Middle frontal gyrus (tissue), 1 donor: ENCODE results near the gene ASTN2.

Experiments used
- DNase-seq: peaks from one replicate; pipeline ENCODE4 v3.0.0-alpha.2; 2015; ENCODE audit warnings: low spot score; ENCODE audit errors: extremely low spot score

Gene ASTN2

DNA sequence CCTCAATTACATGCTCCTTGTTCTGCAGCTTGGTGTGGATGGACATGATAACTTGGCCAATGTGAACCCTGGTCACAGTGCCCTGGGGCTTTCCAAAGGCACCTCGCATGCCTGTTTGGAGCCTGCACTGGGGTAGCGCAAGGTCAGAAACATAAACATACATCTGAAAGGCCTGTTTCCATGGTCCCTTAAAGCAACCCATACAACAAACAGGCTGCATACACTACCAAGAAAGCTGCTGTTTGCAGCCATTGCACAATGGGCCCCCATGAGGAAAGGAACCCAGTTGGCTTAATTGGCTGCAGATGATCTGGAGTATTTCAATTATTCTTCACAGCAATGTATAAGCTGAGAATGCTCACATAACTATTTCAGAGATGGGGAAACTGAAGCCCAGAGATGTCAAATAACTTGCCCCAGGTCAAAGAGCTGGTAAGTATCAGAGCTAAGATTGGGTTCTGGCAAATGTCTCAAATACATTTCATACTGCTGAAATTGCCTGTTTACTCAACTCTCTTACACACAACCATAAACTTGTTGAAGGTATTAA lies 233.9 kb downstream of the ASTN2 start:
- no peak for DNase-seq

- no peak for DNase-seq
Measured at GRCh38 chr9:117178596-117179375, 236.1 kb downstream of the ASTN2 start.

DNA sequence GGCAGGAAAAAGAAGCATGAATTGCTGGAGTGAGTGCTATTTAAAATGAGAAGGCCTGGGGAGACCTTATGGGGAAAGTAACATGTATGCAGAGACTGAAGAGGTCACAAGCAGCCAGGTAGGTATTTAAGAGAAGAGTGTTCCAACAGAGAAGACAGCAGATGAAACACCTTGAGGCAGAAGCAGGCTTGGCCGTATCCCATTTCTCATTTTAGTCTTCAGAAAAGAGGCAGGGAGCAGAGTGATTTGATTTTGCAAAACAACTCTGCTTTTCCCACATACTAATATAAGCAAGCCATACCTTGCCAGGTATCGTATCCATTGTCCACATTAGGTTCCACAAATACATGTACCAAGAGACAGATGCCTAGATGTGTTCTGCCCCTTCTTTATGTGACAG lies 244.3 kb downstream of the ASTN2 start:
- no peak for DNase-seq

DNA sequence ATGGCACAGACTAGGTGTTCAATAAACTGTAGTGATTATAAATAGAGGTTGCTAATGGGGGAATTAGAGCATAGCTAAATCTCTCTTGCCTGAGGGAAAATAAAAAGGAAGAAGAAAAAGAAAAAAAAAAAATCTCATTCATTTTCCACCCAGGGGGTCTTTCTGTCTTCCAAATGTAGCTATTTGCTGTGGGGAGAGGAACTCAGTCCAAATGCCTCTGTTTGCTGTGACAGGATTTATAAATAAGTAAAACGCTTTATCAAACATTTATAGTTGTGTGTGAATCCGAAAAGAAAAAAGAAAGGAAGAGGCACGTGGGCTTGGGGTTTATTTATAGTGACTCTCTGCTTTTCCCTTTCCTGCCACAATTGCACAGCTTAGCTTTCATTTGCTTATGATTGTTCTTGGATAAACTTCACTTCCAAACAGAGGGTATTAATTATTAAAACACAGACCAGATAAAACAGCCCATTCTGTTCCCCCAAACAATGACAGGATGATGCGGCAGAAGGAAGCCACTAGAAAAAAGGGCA lies 245.7 kb downstream of the ASTN2 start:
- no peak for DNase-seq

DNA sequence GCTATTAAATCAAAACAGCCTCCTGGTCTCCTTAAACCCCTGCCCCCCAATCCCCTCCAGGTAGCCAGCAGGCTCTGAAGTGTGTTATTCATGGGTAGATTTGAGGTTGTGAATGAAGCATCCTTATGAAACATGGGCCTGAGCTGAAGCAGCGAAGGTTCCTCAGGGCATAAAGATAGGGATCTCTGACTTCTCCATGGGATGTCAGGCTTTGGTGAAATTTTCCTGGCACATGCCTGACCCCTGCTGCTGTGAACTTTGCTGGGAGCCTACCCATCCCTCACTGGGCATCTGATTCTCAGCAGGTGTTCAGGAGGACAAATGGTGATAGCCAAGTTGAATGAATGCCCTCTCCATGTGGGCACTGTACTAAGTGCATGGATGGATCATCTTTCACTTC lies 250.3 kb downstream of the ASTN2 start:
- no peak for DNase-seq

GRCh38 chr9:117160254-117160653 lies 254.6 kb downstream of the ASTN2 start:
- DNase-seq: no peak

DNA sequence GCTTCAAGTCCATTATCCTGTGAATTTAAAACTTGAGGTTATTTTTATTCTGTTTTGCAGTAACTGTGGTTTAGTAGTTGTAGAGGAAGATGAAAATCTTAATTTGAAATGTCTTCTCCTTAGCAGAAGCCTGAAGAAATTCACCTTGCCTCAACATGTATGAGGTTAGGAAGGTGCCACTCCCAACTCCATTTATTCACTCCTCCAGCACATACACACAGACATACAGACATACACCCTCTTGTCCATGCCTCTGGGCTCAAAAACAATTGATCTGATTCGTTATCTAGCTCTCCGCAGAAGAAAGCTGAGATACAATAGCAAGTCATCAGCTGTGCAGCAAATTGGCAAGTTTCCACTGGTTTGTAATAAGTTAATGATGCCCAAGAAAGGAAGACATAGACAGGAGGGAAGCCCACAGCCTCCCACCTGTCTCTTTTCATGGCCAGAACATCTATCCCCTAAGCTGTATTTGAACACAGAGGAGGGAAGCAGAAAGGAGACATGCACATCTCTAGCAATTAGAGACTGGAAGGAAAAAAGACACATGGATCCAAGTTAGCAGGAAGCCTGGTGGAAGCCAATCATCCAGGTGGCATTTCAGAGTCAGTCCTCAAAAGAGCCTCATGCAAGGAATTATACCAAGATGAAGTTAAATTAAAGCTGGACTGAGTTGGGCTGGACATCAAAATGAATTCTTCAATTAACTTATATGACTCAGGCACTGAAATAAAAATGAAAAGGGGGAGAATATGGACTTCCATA lies 257.9 kb downstream of the ASTN2 start:
- no peak for DNase-seq

GRCh38 chr9:117156144-117156688 lies 258.6 kb downstream of the ASTN2 start:
- DNase-seq: no peak

DNA sequence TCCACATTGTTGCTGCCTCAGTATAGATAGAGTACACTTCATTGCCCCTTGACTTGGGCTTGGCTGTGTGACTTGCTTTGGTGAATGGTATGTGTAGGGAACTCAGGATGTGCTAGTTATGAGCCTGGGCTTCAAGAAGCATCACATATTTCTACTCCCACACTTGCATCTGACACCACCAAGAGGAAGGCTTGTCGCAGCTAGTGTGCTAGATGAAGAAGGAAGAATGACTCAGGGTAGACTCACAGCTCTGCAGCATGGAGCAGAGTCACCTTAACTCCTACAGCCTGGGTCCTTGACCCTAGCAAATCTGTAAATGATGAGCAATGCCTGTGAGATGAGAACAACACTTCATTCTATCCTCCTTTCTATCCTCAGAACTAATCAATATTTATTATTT lies 261.8 kb downstream of the ASTN2 start:
- DNase-seq: no peak

DNA sequence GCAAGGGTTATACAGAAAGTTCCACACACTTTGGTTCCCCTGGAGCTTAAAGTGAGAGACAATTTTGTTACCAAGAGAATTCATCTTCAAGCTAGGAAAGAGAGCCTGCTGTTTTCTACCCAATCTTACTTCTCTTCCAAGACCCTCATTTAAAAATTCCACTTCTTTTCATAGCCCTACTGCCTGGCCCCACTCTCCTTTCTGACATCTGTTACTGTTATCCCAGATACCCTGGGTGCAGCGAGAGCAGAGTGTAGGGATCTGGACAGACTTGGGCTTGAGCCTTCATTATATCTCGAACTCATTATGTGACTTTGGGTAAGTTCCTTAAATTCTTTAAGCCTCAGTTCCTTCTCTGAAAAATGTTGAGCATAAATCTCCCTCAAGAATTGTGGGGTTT lies 263.1 kb downstream of the ASTN2 start:
- no peak for DNase-seq

GRCh38 chr9:117149996-117150395 lies 264.9 kb downstream of the ASTN2 start:
- no peak for DNase-seq

DNA sequence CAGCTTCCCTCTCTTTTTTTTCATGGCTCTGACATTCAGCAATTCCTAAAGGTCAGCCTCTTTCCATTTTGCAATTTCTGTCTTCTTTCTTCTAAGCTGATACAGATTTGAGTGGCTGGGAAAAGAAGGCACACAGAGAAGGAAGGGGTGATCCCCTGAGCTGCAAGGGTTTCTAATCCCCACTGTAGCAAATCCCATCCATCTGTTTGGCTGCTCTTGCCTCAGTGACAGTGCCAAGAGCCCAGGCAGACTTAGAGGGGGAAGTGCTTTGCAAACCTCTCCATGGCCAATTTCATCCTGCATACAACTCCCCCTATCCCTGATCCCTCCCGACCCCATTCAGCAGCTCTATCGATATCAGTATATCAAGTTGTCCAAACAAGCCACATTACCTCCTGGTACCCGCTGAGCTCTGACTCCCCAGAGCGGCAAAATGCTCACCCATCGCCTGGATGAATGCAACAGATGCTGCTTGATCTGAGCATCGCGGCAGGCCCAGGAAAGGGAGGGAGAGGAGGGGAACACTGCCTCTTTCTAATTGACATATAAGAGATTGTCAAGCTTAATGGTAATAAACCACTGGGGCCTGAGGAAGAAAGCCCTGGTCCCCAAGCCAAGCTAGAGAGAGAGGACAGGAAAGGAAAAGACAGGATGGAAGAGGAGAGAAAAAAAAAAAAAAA lies 268.9 kb downstream of the ASTN2 start:
- DNase-seq: no peak

GRCh38 chr9:117145081-117145480 lies 269.8 kb downstream of the ASTN2 start:
- no peak for DNase-seq

GRCh38 chr9:117138231-117138630 lies 276.6 kb downstream of the ASTN2 start:
- DNase-seq: no peak

DNA sequence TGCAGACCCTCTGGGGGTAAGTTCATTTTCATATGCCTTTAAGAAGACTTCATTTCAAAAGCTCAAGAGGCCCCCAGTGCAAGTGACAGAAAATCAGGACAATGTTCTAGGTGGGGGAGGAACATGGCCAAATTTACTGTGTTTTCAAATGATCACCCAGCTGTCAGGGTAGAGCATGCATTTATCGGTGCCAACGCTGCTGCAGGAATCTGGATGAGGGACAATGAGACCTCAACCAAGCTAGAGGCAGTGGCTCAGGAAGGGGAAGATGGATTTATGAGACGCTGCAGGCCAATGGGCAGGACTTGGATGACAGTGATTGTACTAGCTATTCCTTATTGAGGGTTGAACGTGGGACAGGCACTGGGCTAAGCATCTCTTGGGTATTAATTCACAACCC lies 278.4 kb downstream of the ASTN2 start:
- DNase-seq: no peak

- no peak for DNase-seq
Measured at GRCh38 chr9:117135501-117136098, 279.3 kb downstream of the ASTN2 start.

GRCh38 chr9:117134826-117135500 lies 279.9 kb downstream of the ASTN2 start:
- no peak for DNase-seq

DNA sequence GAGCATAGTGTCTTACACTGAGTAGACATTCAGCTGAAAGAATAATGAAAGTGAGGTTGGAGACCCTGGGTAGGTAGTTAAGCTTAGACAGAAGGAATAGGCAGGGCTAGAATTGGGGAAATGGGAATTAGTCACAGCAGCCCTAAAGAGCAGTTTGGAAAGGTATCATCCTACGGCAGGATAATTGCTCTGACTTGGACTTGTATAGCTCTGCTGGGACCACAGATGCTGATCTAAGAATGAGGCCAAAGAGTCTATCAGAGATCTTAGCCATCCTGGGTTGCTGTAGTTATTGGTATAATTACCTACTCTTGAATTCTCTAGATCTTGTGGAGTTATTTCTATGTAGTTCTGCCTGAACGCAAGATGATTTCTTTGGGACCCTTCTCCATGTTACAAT lies 288.0 kb downstream of the ASTN2 start:
- no peak for DNase-seq

- DNase-seq: no peak
Measured at GRCh38 chr9:117125531-117125930, 289.3 kb downstream of the ASTN2 start.

GRCh38 chr9:117123729-117124128 lies 291.1 kb downstream of the ASTN2 start:
- no peak for DNase-seq
